ENCODE measurements around the gene TES.

The TES gene

DNA sequence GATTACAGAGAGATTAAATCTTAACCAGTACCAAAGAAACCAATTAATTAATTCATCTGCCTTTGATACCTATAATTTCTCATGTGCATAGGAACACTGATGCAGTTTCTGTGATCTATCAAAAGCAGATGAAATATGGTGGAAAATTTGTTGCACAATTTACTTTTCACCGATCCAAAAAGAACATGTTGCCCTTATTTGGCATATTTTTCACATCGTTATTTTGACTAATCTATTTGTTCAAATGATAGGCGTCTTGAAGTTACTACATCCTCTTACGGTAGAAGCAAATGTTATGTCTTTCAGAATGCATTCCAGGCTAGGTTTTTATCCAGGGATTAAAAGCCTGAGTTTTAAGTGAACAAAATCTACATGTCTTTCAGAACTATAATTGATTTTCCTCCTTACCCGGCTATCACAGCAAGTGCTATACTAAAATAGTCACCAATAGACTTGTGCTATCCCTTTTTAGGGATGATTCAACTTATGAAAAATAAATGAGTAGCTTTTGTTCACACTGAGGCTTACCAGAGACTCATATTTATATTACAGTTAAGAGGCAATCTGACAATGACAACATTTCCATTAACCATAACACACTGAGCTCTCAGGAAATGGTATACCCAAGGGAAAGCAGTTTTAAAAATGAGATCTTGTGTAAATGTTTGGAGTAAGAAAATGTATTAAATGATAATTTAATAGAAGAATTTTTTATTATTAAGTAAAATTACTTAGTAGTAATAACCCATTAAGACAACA lies 16.8 kb upstream of the TES start:
- DNase-seq, result no peak

DNA sequence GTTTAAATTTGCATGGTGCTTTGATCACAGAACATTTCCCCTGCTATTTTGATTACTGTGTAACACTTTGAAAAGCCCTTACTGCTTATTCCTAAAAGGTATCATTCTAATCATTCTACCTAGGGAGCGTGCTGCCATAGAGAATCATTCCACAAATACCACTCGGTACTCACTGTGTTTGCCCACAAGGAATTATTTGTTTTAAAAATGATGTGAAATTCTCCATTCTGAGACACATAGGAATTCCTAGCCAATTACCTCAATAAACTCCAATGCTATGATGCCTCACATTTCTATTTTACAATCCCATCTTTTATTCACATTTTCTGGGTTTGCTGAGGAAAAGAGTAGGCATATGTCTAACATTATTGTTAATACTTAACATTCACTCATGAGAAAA lies 16.2 kb upstream of the TES start:
- DNase-seq, result no peak

DNA sequence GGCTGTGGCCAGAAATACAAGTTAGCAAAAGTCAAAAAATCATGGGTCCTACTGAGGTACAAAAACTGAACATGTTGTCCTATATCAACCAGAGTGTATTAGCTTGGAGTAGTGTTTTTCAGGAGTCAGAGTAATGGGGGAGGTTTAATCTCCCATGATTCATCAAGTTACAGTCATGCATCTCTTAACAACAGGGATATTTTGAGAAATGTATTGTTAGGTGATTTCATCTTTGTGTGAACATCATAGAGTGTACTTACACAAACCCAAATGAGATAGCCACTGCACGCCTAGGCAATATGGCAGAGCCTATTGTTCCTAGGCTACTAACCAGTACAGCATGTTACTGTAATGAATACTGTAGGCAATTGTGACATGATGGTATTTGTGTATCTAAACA lies 14.9 kb upstream of the TES start:
- DNase-seq, result no peak

DNA sequence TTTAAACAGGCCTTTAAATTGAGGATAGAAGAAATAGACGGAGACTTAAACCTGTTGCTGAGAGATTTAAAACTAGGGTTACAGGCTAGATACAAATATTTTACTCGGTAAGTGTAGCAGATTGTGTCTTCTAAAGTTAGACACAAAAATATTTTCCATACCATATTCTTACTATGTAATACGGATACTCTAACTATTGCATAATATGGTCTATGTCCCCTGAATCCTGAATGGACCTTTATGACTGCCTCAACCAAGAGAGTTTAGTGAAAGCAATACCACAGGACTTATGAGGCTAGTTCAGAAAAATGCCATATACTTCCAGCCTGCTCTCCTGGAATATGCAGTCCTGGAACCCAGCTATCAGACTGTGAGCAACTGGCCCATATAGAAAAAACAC lies 13.4 kb upstream of the TES start:
- DNase-seq, result no peak

DNA sequence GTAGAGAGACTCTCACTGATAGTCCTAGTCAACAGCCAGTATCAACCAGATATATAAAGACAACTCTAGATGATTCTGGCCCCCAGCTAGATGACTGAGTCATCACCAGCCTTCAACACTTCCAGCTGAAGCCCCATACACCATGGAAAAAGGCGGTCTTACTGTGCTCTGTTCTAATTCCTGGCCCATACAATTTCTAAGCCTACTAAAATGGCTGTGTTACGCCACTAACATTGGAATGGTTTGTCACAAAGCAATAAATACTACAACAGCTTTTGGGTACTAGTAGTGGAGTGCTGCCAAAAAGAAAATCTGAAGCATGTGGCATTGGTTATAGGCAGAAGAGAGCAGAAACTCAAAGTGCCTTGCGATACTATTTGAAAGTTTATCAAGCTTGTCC lies 13.0 kb upstream of the TES start:
- no peak for DNase-seq

DNA sequence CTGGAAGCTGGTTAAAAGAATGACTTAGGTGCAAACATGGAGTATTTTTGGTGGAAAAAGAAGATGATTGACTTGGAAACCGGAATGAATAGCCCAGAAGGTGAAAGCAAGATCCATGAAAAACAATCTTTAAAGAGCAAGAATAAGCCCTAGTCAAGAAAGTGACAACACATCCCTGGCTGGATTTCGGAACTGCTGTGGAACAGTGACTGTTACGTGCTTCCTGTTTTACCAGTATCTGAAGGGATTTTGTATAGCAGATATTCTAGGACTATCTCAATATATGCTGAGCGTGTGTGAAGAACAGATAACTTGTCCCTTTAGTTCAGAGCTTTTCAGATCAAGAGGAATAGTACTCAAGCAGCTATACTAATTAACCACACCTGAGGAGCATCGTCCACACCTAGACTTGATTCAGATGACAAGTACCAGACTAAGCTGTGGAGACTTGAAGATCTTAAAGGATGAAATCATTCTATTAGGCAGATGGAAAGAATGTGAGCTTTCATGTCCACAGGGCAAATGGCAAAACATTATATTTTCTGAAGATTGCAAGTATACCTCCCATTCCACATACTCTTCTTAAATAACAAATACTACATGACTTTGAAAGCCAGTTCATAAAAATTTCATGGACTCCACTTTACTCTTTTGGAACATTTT lies 11.5 kb upstream of the TES start:
- DNase-seq, result no peak

DNA sequence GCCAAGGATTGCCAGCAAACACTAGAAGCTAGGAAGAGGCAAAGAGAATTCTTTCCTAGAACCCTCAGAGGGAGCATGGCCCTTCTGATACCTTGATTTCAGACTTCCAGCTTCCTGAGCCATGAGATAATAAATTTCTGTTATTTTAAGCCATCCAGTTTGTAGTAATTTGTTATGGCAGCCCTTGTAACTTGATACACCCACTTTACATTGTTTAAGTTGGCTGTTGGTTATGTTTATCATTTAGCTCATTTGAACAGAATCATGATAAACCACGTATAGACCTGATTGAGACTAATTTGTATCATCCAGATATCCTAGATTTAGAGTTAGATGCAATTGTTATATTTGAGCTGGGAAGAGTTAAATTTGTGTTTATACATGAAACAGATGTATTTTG lies 9.4 kb upstream of the TES start:
- no peak for DNase-seq

DNA sequence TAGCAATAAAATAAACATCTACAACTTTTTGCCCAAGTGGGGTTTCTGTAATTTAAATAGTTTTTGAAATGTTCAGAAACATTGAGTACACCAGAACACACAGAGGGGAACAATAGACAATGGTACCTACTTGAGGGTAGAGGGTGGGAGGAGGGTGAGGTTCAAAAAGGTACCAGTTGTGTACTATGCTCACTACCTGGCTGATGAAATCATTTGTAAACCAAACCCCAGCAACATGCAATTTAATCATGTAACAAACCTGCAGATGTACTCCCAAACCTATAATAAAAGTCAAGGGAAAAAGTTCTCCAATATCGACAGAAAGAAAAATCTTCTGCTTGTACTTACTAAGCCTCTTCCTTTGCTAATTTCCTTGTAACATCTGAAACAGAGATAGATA lies 4.2 kb upstream of the TES start:
- DNase-seq, result no peak

DNA sequence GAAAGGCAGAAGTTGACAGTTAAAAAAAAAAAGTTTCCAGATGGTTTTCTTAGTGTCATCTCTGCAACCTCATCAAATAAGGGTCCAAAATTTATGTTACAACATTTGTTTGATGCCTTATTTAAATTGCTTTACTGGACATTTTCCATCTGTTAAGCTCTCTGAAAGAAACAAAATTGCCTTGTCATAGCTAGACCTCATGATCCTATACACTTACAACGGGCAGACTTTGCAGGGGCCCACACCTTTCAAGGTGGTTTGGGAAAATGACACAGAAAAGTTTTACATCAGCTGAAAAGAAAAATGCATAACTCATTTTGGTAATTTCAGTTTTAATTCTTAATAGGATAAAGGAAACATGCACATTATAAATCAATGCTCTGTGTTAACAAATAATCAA lies 1.4 kb upstream of the TES start:
- no peak for DNase-seq

DNA sequence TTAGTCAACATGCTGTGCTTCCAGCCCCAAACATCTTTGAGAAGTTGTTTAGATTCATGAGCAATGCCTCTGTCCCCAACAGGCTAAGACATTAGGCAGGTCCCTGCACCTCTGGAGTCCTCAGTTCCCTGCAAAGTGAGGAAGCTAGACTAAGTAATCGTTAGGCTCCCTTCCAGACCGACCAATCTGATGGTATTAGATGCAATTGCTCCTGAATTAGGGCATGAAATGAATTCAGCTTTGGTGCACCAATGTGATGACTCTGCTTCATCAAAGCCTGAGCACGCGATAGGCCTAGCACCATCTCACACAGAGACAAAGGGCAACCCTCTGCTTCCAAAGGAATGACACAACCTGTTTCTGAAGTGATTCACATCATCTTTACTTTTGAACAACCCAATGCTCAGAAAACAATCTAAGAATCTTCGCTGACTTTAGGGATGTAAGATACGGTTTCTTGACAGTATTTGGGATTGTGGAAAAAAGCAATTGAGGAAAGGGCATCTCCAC lies 723 bp upstream of the TES start:
- no peak for DNase-seq

DNA sequence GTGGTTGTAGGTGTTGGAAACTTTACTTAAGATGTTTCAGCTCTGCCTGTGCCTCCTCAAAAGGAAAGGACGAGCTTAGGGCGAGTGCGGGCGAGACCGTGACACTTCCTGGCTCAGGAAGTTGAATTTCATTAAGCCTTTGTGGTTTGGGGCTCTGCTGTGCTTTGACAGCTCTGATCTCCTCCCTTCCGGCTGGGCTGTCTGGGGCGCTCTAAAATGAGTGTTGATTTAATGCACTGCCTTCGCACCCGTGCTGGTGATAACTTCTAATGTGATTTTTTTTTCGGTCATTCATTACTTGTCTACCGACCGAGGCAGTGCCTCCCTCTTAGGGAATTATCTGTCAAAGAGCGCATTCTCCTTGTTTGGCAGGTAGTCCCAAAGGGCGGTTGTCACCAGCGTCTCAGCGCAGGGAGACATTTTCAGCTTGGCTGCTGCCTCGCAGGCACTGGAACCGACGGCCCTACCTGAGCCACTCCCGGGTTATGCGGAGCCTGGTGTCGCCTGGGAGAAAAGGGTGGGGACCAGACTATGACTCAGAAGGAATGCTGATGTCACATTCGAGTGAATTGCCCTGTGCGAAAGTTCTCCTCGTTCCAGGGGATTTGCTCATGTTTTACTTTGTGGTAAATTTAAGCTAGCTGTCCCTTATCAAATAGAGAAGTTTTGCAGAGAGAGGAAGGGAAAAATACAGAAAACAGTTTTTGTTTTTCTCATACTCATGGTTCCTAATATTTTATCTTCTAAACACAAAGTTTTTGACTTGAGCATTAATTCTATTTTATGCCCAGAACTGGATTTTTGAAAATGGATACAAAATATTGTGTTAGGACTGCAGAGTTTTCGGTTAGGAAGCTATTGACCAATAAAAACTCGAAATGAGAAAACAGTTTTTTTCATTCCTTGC lies 920 bp downstream of the TES start:
- peak; percentile 82 to 85 for DNase-seq

DNA sequence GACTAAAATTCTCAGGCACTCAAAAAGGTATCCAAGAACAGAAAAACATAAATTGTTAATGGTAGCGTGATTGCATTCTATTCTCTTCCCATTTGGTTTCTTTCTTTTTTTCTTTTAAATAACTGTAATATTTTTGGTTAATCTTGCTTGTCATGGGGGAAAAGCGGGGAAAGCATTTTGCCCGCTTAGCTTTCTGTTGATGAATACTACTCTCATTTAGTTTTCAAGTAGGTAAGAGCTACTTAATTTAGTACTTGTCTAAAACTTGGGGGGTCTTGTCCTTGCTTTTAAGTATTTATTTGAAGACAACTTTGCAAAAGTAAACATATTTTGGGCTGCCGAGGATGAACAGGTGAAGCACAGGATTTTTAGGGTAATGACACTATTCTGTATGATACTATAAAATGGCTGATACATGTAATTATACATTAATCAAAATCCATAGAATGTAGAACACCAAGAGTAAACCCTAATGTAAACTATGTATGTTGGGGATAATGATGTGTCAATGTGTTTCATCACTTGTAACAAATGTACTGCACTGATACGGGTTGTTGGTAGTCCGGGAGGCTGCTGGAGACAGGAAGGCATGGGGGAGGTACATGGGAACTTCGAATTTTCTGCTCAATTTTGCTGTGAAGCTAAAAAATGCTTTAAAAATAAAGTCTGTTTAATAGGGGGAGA lies 1.7 kb downstream of the TES start:
- peak in 1 of 2 donors; percentile 19 for DNase-seq

DNA sequence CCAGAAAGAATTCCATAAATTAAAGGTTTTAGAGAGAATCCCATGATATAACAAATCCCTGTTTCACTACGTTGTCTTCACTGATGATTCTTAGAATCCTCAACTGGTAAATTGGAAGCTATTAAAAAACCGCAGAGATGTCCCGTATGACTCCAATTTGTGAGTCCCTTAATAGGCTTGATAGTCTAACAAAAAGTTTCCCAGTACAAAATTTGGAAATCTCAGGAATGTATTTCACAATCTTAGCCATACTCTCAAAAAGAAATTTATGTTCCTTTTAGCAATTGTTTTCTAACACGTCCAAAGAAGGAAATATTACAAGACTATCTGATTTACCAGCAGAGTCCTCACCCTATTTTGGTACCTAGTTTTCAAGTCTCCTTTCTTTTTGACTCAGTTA lies 2.5 kb downstream of the TES start:
- no peak for DNase-seq

DNA sequence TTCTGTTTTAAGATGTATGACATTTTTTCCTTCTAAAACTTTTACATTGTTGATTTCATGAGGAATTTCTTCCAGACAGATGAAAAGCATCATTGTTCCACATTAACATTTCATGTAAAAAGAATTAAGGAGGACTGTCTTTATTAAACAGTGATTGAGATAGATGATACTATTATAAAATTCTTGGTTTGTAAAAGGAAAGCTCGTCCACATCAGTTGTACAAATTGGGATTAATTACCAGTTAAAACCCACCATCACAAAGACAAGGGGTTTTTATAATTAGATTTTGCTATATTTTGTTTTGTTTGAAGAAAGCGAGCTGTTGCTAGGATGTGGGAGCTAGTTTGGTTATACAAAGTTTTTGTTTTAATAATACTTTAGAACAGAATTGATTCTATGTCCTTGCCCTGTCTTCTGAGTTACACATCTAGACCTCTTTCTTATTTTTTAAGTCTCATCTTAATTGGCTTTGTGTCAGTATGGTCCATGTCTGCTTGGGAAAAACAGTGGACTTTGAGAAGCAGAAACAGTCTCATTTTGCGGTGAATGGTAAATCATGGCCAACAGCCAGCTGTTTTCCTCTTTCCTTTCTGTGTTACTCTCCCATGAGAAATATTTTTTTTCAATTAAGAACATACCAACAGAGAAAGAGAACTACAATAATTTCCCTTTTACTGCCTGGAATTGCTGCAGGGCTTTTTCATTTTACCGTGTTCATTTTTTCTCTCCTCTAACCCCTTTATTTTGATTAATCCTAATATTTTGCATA lies 3.2 kb downstream of the TES start:
- DNase-seq, result no peak

DNA sequence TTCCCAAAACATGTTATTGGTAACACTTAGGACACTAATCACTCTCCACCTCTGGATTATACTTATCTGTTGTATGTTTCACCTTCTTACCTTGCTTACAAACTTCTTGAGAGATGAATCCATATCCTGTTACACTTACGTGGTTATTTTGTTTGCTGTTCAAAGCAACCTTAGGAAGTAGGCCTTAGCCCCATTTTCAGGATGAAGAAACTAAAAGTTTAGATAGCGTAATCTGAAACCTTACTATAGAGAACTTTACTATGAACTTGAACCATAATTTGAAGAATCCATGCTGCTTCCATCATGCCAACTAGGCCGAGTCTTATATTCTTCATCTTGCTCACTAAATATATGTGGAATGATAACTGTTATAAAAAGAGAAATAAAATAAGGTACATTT lies 4.6 kb downstream of the TES start:
- DNase-seq, result no peak

DNA sequence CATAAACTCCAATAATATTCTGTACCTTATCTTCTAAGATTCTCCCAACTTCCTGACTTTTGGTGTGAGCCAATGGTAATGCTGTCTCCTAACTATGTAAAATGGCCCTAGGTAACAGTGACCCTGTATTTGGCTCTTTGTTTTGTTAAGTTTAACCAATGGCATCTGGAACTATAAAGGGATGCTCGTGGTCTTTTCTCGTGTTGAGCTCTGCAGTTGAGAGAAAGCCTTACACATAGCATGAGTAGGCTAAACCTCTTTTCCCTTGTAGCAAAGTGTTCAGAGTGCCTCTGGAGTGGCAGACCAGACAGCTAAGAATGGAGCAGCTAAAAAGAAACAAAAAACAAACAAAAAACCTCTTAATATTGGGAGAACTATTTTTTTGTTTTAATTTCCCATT lies 5.2 kb downstream of the TES start:
- no peak for DNase-seq

DNA sequence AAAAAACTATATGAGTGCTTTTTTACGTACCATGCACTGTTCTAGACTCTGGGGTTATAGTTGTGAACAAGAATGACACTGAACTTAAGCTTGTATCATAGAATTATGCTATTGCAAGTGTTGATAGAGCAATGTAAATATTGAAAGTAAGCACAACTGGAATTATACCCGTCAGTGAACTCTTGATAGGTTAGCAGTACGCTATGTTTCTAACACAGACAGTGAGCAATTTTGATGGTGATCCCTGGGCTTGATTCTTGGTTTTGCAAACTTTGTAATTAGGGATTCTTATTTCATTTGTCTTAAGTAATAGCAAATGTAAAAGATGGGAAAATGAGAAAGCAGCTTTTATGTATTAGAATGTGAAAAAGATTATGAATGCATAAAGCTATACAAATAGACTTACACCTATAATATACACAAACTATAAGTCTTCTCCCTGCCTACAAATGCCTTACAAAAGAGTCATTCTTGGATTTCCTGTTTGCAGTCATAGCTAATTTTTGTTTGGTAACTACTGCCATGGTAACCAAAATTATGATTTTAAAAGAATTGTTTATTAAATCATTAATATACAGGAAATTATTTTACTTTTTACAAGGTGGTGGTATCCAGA lies 6.7 kb downstream of the TES start:
- DNase-seq, result no peak

DNA sequence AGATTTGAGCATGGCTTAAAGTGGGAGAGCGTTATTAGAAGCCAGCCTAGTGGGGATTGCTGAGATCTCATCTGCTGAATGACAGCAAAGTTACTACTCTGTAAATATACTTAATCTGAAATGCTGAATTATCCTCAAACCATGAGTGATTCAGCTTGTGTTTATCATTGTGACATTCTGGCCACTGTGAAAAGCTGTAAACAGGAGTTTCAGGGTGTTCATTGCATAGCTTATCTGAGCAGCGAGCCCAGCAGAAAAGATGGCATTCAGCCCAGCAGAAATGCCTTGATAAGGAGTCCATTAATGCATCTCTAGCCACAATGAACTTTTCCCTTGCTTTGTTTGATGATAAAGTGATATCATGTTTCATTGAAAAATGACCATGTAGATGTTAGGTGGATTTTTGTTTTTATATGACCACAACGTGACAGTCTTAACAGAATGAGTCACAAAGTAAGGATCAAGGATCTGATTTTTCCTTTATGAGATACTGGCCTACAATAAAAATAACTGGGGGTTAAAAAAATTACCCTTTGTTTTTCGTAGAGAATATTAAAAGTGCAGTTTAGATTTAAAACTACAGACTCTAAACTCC lies 7.8 kb downstream of the TES start:
- no peak for DNase-seq

DNA sequence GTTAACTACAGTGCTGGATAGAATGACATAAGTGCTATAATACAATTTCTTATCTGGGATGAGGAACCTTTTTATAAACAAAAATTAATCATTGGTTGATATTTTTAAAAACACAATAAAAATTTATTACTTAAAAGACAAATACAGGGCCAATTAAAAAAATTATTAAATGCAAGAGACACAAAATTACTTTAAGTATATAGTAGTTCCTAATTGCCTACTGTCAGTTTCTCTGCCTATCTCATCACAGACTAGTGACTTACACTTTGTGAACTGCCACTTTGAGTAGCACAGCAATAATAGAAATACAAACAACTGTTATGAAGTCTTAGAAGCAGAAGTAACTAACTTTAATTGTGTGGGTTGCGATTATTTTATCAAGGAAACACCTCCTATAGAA lies 8.4 kb downstream of the TES start:
- no peak for DNase-seq

DNA sequence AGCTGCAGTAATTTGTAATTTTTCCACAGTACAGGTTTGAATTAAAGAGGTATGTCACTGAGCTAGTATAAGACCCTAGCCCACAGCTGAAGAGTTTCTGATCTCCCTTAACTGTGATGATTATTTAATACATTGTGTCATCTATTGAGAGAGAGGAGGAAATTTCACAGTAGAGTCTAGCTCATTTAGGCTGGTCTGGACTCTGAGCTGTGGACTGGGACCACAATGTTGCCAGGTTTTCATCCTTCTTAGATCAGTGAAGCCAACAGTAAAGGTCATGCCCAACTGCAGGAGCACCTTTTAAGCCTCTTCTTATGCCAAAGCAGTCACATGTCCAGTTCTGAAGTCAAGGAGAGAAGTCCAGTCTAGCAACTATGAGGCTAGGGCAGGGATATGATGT lies 8.9 kb downstream of the TES start:
- no peak for DNase-seq

DNA sequence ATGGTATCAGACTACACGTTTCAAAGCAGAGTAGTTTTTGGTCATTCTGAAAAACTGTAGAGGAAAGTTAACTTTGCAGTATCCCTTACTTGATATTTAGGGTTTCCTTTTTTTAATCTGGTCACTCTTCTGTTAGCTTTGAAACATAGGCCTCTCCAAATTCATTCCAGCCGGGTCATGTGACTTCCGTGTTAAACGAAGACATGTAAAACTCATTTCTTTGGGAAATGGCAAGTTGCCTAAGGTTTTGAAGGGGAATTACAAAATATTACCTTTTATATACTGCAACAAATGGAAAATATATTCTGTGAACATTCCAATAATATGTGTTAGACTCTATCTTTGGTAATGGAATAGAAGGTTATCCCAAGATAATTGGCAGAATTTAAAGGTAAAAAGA lies 9.5 kb downstream of the TES start:
- DNase-seq, result no peak

All from inflammatory macrophage (primary cell).